Mesendoderm (in vitro differentiated cells): ENCODE results near the gene OSBPL8.

Experiments
- DNase-seq: peaks from one replicate; pipeline ENCODE4 v3.0.0; 2013
- H2AK5ac ChIP-seq: 2 replicates; pipeline ENCODE4 v1.6.1; 2013; ENCODE audit warnings: low read length, inconsistent platforms
- H2BK120ac ChIP-seq: 2 replicates; pipeline ENCODE4 v1.6.1; 2013; ENCODE audit warnings: low read depth, mild to moderate bottlenecking, low read length, moderate library complexity, mixed read lengths
- H2BK15ac ChIP-seq: replicated peaks from 2 replicates; pipeline ENCODE4 v1.6.1; 2013; ENCODE audit warnings: low read depth, mild to moderate bottlenecking, moderate library complexity
- H2BK5ac ChIP-seq: 2 replicates; pipeline ENCODE4 v1.6.1; 2013; ENCODE audit warnings: low read length, inconsistent platforms
- H3K18ac ChIP-seq: 2 replicates; pipeline ENCODE4 v1.6.1; 2013; ENCODE audit warnings: mild to moderate bottlenecking, low read length, mixed read lengths
- H3K23ac ChIP-seq: one replicate; pipeline ENCODE4 v1.6.1; 2013; ENCODE audit warnings: low read length
- H3K27ac ChIP-seq: 2 replicates; pipeline ENCODE4 v1.5.1; 2013; ENCODE audit warnings: low read depth, mild to moderate bottlenecking, inconsistent platforms, low read length, moderate library complexity
- H3K27me3 ChIP-seq: 2 replicates; pipeline ENCODE4 v1.6.1; 2013; ENCODE audit warnings: low read length, control low read depth, mild to moderate bottlenecking, inconsistent platforms; ENCODE audit not compliant: insufficient read depth, poor library complexity
- H3K36me3 ChIP-seq: 2 replicates; pipeline ENCODE4 v1.6.1; 2013; ENCODE audit warnings: low read length, inconsistent platforms; ENCODE audit not compliant: control insufficient read depth, insufficient read depth
- H3K4ac ChIP-seq: one replicate; pipeline ENCODE4 v1.6.1; 2013; ENCODE audit warnings: low read depth, mild to moderate bottlenecking, low read length, moderate library complexity
- H3K4me1 ChIP-seq: 2 replicates; pipeline ENCODE4 v1.6.1; 2013; ENCODE audit warnings: low read depth, low read length, inconsistent platforms; ENCODE audit not compliant: control insufficient read depth
- H3K4me2 ChIP-seq: 2 replicates; pipeline ENCODE4 v1.6.1; 2013; ENCODE audit warnings: low read length
- H3K4me3 ChIP-seq: 2 replicates; pipeline ENCODE4 v1.5.1; 2013; ENCODE audit warnings: mild to moderate bottlenecking, low read length
- H3K56ac ChIP-seq: one replicate; pipeline ENCODE4 v1.6.1; 2013; ENCODE audit warnings: low read length
- H3K79me1 ChIP-seq: 2 replicates; pipeline ENCODE4 v1.6.1; 2013; ENCODE audit warnings: low read length, inconsistent platforms
- H3K79me2 ChIP-seq: 2 replicates; pipeline ENCODE4 v1.6.1; 2013; ENCODE audit warnings: mild to moderate bottlenecking, low read length; ENCODE audit not compliant: control insufficient read depth, insufficient read depth
- H3K9ac ChIP-seq: 2 replicates; pipeline ENCODE4 v1.6.1; 2013; ENCODE audit warnings: low read length, inconsistent platforms
- H4K5ac ChIP-seq: one replicate; pipeline ENCODE4 v1.6.1; 2013; ENCODE audit warnings: low read length
- H4K8ac ChIP-seq: one replicate; pipeline ENCODE4 v1.6.1; 2013; ENCODE audit warnings: low read depth, mild to moderate bottlenecking, control low read depth, low read length, moderate library complexity
- WGBS: extraction: QIAGEN DNeasy Blood & Tissue Kit; methylation state at CpG from one replicate; pipeline ENCODE4 v1.1.7; 2013; ENCODE audit warnings: low lambda C conversion rate, missing lambda C conversion rate; ENCODE audit not compliant: insufficient coverage; ENCODE audit errors: extremely low coverage; 5-methylcytosine and 5-hydroxymethylcytosine counted together

The OSBPL8 gene

DNA sequence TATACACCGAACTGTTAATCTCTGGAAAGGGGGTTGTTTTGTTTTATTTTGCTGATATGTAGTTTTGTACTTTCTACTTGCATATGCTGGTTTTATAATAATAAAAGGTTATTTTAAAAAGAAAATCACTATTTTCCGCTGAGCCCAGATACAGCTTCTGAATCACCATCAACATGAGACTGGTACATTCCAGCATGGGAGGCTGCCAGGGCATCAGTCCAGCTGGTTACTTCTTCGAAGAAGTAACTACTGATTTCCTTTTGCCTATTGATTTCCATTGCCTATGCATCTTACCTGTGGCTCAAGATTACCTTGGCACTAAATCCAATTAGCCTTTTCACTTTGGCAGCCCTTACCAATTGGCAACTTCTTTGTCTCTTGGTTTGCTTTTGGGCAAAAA is 11.7 kb upstream of the OSBPL8 start:
- H3K79me1 ChIP-seq, result no peaks in the 10 kb centered on the region
- no peak overlapping the region for H2BK120ac ChIP-seq
- H2AK5ac ChIP-seq, result no peak overlapping the region
- no peak overlapping the region for H3K4ac ChIP-seq
- H4K8ac ChIP-seq, result no peak overlapping the region
- no peaks in the 10 kb centered on the region for H3K27me3 ChIP-seq
- no peak for DNase-seq
- H3K18ac ChIP-seq, result no peak overlapping the region
- no peak overlapping the region for H3K27ac ChIP-seq
- no peak overlapping the region for H2BK15ac ChIP-seq
- H3K4me3 ChIP-seq, result no peak overlapping the region
- H3K23ac ChIP-seq, result no peak overlapping the region
- H2BK5ac ChIP-seq, result no peak overlapping the region
- no peaks in the 10 kb centered on the region for H3K79me2 ChIP-seq
- no peak overlapping the region for H3K4me2 ChIP-seq
- no peaks in the 10 kb centered on the region for H3K4me1 ChIP-seq
- H3K9ac ChIP-seq, result no peak overlapping the region
- no peak overlapping the region for H4K5ac ChIP-seq
- H3K36me3 ChIP-seq, result no peaks in the 10 kb centered on the region
- WGBS, result no CpG with 5 or more reads among the region's 3 CpGs
- no peak overlapping the region for H3K56ac ChIP-seq

DNA sequence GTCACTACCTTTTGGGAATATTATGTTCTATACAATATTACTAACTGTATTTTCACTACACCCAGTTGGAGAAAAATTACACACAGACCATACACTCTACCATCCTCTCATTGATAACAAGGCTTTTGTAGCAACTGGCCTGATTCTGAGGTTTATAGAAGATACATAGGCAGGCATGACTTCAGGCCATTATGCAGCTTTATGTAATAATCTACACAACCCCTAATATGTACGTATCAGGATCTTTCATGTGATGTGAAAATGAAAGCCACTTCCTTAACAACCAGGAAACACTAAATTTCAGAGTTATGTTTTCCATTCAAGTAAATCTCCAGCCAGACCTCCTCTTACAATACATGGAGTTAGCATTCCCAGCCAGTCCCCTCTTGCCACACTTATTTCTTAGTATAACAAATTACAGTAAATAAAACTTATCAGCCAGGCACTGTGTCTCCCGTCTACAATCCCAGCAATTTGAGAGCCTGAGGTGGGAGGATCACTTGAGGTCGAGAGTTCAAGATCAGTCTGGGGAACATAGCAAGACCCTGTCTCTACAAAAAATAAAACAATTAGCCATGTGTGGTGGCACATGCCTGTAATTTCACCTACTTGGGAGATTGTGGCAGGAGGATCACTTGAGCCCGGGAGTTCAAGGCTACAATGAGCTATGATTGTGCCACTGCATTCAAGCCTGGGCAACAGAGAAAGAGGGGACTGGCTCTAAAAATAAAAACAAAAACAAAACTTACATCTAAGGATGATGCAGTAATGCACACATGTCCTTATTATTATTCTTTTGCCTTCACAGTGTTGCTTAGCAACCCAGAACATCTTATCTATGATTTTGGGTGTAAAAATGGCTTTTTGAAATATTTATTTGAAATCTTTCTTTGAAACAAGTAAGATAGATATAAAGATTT is 10.4 kb upstream of the OSBPL8 start:
- Histone ChIP-seq H3K79me1 (no peaks in the 10 kb centered on the region), H3K36me3 (no peaks in the 10 kb centered on the region), H3K27ac (no peak overlapping the region), H2AK5ac (no peak overlapping the region), H3K18ac (no peak overlapping the region), H3K4me3 (no peak overlapping the region), H3K27me3 (no peaks in the 10 kb centered on the region), H2BK120ac (no peak overlapping the region), H3K79me2 (no peaks in the 10 kb centered on the region), H3K9ac (no peak overlapping the region), H3K23ac (no peak overlapping the region), H4K8ac (no peak overlapping the region), H3K4ac (no peak overlapping the region), H3K4me1 (no peaks in the 10 kb centered on the region), H2BK15ac (no peak overlapping the region), H3K4me2 (no peak overlapping the region), H3K56ac (no peak overlapping the region), H4K5ac (no peak overlapping the region), H2BK5ac (no peak overlapping the region)
- DNase-seq, result no peak
- WGBS, result no CpG with 5 or more reads among the region's 4 CpGs

DNA sequence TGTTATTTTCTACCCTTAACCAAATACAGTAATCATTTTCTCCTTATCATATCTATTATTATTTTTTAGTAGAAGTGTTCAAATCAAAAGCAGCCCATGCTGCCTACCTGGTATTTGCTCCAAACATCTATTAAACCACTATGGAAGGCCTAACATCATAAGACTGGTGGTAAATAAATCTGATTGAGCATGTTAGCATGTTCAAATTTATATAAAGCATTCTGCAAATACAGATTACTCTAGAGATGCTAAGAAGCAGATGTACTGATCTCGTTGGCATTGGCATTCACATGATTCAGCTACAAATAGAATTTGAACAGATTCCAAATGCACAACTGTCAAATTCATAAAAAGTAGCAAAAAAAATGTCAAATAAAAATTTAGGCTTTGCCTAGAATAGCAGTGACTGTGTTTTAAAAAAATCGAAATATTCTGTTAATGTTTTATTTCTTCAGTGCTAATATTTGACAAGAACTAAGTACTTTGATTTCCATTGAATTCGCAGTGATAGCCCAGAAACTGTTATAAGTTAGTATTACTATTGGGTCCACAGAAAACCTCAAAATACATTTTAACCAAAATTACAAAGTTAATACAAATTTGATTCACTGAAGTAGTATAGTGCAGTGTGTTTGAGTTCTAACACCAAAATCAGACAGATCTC is 9.4 kb upstream of the OSBPL8 start:
- Histone ChIP-seq H3K27ac (no peak overlapping the region), H2AK5ac (no peak overlapping the region), H3K23ac (no peak overlapping the region), H2BK5ac (no peak overlapping the region), H3K56ac (no peak overlapping the region), H2BK15ac (no peak overlapping the region), H2BK120ac (no peak overlapping the region), H3K4me2 (no peak overlapping the region), H3K4me1 (no peaks in the 10 kb centered on the region), H3K4ac (no peak overlapping the region), H3K36me3 (no peaks in the 10 kb centered on the region), H4K8ac (no peak overlapping the region), H3K79me2 (no peaks in the 10 kb centered on the region), H3K9ac (no peak overlapping the region), H3K4me3 (no peak overlapping the region), H3K79me1 (no peaks in the 10 kb centered on the region), H3K18ac (no peak overlapping the region), H3K27me3 (no peaks in the 10 kb centered on the region), H4K5ac (no peak overlapping the region)
- no CpG with 5 or more reads among the region's 3 CpGs for WGBS
- no peak for DNase-seq

DNA sequence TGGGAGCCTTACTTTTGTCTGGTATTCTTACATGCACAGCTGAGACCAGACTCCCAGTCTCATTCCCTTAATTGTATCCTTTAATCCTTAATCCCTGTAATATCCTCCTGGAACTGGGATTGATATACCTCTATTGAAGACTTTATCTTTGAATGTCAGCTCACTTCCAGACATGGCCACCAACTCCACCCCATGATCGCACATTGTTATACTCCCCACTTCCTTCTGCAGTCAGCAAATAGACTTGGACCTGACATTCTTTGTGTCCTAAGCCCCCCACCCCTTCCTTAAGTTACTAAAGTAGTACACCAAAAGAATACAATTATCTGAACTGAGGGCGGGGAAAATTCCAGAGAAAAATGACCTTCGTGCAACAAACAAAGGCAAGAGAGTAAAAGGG is 8.6 kb upstream of the OSBPL8 start:
- no peak overlapping the region for H3K4ac ChIP-seq
- H3K79me1 ChIP-seq, result no peaks in the 10 kb centered on the region
- no peak overlapping the region for H4K5ac ChIP-seq
- H3K9ac ChIP-seq, result no peak overlapping the region
- H3K4me2 ChIP-seq, result no peak overlapping the region
- H3K18ac ChIP-seq, result no peak overlapping the region
- H3K27me3 ChIP-seq, result no peaks in the 10 kb centered on the region
- no peaks in the 10 kb centered on the region for H3K36me3 ChIP-seq
- no peak overlapping the region for H3K27ac ChIP-seq
- H3K23ac ChIP-seq, result no peak overlapping the region
- H2BK5ac ChIP-seq, result no peak overlapping the region
- H2BK120ac ChIP-seq, result no peak overlapping the region
- no peaks in the 10 kb centered on the region for H3K4me1 ChIP-seq
- no peak for DNase-seq
- H2AK5ac ChIP-seq, result no peak overlapping the region
- H3K56ac ChIP-seq, result no peak overlapping the region
- no peak overlapping the region for H3K4me3 ChIP-seq
- no peak overlapping the region for H4K8ac ChIP-seq
- no peak overlapping the region for H2BK15ac ChIP-seq
- no CpG with 5 or more reads among the region's 3 CpGs for WGBS
- H3K79me2 ChIP-seq, result no peaks in the 10 kb centered on the region

DNA sequence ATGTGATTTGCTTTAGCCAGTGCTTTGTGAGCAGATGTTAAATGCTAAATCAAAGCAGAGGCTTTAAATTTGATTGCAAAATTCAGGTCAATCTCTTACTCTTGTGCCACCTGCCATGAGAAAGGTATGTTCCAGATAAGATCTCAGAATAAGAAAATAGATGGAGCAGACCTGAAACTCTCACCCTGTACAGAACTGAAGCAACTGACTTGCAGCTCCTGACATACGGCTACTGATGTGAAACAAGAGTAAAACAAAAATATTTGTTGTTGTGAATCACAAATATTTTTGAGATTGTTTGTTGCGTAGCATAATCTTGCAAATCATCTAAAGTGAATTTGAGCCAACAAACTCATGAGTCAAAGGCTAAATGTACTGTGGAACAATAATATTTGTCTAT is 3.5 kb upstream of the OSBPL8 start:
- WGBS, result no CpG with 5 or more reads among the region's 2 CpGs
- Histone ChIP-seq H3K4me1 (peaks cover 2% of the 10 kb centered on the region), H3K27me3 (no peaks in the 10 kb centered on the region), H4K8ac (no peak overlapping the region), H3K79me1 (peaks cover 2% of the 10 kb centered on the region), H3K18ac (no peak overlapping the region), H3K79me2 (peaks cover 4% of the 10 kb centered on the region), H2BK15ac (no peak overlapping the region), H3K9ac (no peak overlapping the region), H3K56ac (no peak overlapping the region), H3K23ac (no peak overlapping the region), H3K4ac (no peak overlapping the region), H2BK120ac (no peak overlapping the region), H3K4me2 (no peak overlapping the region), H2BK5ac (no peak overlapping the region), H2AK5ac (no peak overlapping the region), H3K36me3 (no peaks in the 10 kb centered on the region), H3K4me3 (no peak overlapping the region), H3K27ac (no peak overlapping the region), H4K5ac (no peak overlapping the region)
- no peak for DNase-seq
